Keratinocyte (primary cell): ENCODE data around the gene SETBP1. TPM values are rescaled to one million over a fixed set of nuclear protein-coding genes. Genes with fewer than 3 reads are reported as not detected.
A peak's percentile ranks its signal among the peaks of the same experiment; 100 is the strongest.

ENCODE experiments used
- DNase-seq: peaks from one replicate; pipeline ENCODE4 v3.0.0-alpha.2; 2011; ENCODE audit warnings: low read depth, missing footprints, low spot score
- FAIRE-seq: peaks from 2 replicates; lab custom pipeline; 2011; peaks lifted over from hg19 to GRCh38; lab: Jason Lieb, UNC
- H2AFZ ChIP-seq: 2 replicates; pipeline ENCODE4 v1.6.0; 2012; ENCODE audit warnings: low read length, control low read depth, inconsistent platforms; ENCODE audit not compliant: control insufficient read depth
- H3K27ac ChIP-seq: 2 replicates; pipeline ENCODE4 v1.5.1; 2011; ENCODE audit warnings: low read length; ENCODE audit not compliant: control insufficient read depth, insufficient read depth
- H3K27me3 ChIP-seq: 3 replicates; pipeline ENCODE4 v1.6.0; 2011; ENCODE audit warnings: low read length; ENCODE audit not compliant: control insufficient read depth, insufficient read depth; ENCODE audit errors: extremely low read depth
- H3K36me3 ChIP-seq, 2 experiments: 2 replicates in 1 of 2; 3 replicates in 1 of 2; pipeline ENCODE4 v1.5.1; 2011; ENCODE audit warnings: low read length in 2 of 2, mild to moderate bottlenecking in 1 of 2; ENCODE audit not compliant: control insufficient read depth in 2 of 2, insufficient read depth in 2 of 2; ENCODE audit errors: extremely low read depth in 1 of 2
- H3K4me1 ChIP-seq: 3 replicates; pipeline ENCODE4 v1.5.1; 2011; ENCODE audit warnings: low read length; ENCODE audit not compliant: control insufficient read depth, insufficient read depth; ENCODE audit errors: extremely low read depth
- H3K4me2 ChIP-seq: 3 replicates; pipeline ENCODE4 v1.6.0; 2011; ENCODE audit warnings: low read depth, low read length; ENCODE audit not compliant: control insufficient read depth, insufficient read depth; ENCODE audit errors: extremely low read depth
- H3K4me3 ChIP-seq, 3 experiments: fragments of 200-600 bp in 1 of 3; sonication (generic) in 1 of 3; 2 replicates in 2 of 3; 3 replicates in 1 of 3; pipeline ENCODE4 v1.5.1; 2011 to 2016; ENCODE audit warnings: low read length in 3 of 3, mild to moderate bottlenecking in 3 of 3, control low read depth in 2 of 3, inconsistent platforms in 1 of 3, low read depth in 1 of 3, mixed read lengths in 1 of 3, mixed run types in 1 of 3, moderate library complexity in 1 of 3; ENCODE audit not compliant: control insufficient read depth in 2 of 3, insufficient read depth in 2 of 3; ENCODE audit errors: extremely low read depth in 1 of 3
- H3K79me2 ChIP-seq: 2 replicates; pipeline ENCODE4 v1.6.0; 2012; ENCODE audit warnings: low read length; ENCODE audit not compliant: control insufficient read depth, insufficient read depth
- H3K9ac ChIP-seq: 3 replicates; pipeline ENCODE4 v1.6.0; 2011; ENCODE audit warnings: low read length; ENCODE audit not compliant: control insufficient read depth, insufficient read depth; ENCODE audit errors: extremely low read depth
- H3K9me1 ChIP-seq: 3 replicates; pipeline ENCODE4 v1.6.0; 2011; ENCODE audit warnings: low read length; ENCODE audit not compliant: control insufficient read depth, insufficient read depth; ENCODE audit errors: extremely low read depth
- H3K9me3 ChIP-seq: 2 replicates; pipeline ENCODE4 v1.5.1; 2012; ENCODE audit warnings: low read depth, low read length; ENCODE audit not compliant: control insufficient read depth
- H4K20me1 ChIP-seq: 3 replicates; pipeline ENCODE4 v1.6.0; 2011; ENCODE audit warnings: low read length; ENCODE audit not compliant: control insufficient read depth, insufficient read depth; ENCODE audit errors: extremely low read depth
- CTCF ChIP-seq, 3 experiments: IDR thresholded peaks in 1 of 3; conservative IDR thresholded peaks in 1 of 3; optimal IDR thresholded peaks in 1 of 3; 2 replicates in 2 of 3; 3 replicates in 1 of 3; pipeline versions ENCODE3 to v1.5.1; 2011; ENCODE audit warnings: low read length in 3 of 3, mild to moderate bottlenecking in 3 of 3, moderate library complexity in 2 of 3, control low read depth in 1 of 3, inconsistent platforms in 1 of 3; ENCODE audit not compliant: insufficient read depth in 2 of 3; ENCODE audit errors: extremely low read depth in 1 of 3
- EZH2 ChIP-seq: IDR thresholded peaks from one replicate; pipeline ENCODE4 v1.6.1; 2012; ENCODE audit warnings: inconsistent platforms, mild to moderate bottlenecking, low read length, moderate library complexity
- dilution Hi-C: fragments of 300-500 bp; cut with MboI; formaldehyde crosslinking; loops from one replicate; pipeline ENCODE4 v1.7.0; 2020; ENCODE audit warnings: low sequenced_read_pairs; ENCODE audit not compliant: extremely low pct_ligation_motif_present
- polyA plus RNA-seq, 5 experiments: library from polyadenylated mRNA; depleted of rRNA in 3 of 5; stranded (reverse) in 3 of 5; stranded (forward) in 1 of 5; unstranded in 1 of 5; fragments of >200 nt; gene quantifications; 1 replicate in 1 of 5; 2 replicates in 3 of 5; 3 replicates in 1 of 5; pipeline versions ENCODE4 v1.2.1 to v1.2.3, GENCODE V29; 2011 to 2012; ENCODE audit warnings: missing spikeins in 2 of 5, low read depth in 1 of 5, low replicate concordance in 1 of 5

The SETBP1 gene
- polyA plus RNA-seq, 1 donor (not counting 4 experiments of a cell fraction or from before 2014, with no cell fraction given): 3.3 TPM

- peaks cover 2% of the 10 kb centered on the region for H3K9me1 ChIP-seq
- H3K79me2 ChIP-seq: peaks cover 54% of the 10 kb centered on the region
- no peaks in the 10 kb centered on the region for H3K36me3 ChIP-seq
- FAIRE-seq (no peak), DNase-seq (no peak)
- no peak overlapping the region for H3K4me3 ChIP-seq
- H3K4me2 ChIP-seq: no peak overlapping the region
- dilution Hi-C loops: no loop called here
- H3K27me3 ChIP-seq: no peaks in the 10 kb centered on the region
- H3K27ac ChIP-seq: no peak overlapping the region
- H3K4me1 ChIP-seq: peaks cover 25% of the 10 kb centered on the region
- TF ChIP-seq CTCF (optimal IDR thresholded peaks at IDR 0.05 in 1 of 3, IDR thresholded peaks at IDR 0.05 in 1 of 3, conservative IDR thresholded peaks at IDR 0.05 in 1 of 3; ENCODE audit: extremely low read depth in 1 of 3, insufficient read depth in 2 of 3, low read length in 3 of 3): no peak
- no peak for TF ChIP-seq EZH2
- H3K9me3 ChIP-seq: no peaks in the 10 kb centered on the region
- H4K20me1 ChIP-seq: no peaks in the 10 kb centered on the region
- H3K9ac ChIP-seq: no peak overlapping the region
- H2AFZ ChIP-seq: no peak overlapping the region
These were observed 4.6 kb downstream of the SETBP1 start for GRCh38 chr18:44685296-44685695.

DNA sequence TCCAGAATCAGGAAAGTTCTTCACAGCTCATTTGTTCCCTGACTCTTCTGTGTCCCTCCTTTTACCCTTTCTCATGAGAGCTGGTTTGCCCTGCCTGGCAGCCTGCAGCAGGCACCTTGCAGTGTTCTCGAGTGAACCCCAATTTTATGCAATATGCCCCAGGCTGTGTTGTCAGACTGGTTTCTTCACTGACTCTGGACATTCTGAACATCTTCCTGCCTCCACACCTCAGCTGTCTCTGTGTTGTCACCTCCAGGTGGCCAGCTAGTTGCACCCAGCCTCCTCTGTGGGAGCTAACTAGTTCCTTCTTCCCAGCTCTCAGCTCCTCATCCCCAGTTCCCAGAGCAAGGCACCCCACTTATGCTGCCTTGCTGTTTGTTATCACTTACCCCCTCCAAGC lies 5.5 kb downstream of the SETBP1 start:
- no peaks in the 10 kb centered on the region for H4K20me1 ChIP-seq
- H3K79me2 ChIP-seq: peaks cover 54% of the 10 kb centered on the region
- H3K9me1 ChIP-seq: peaks cover 2% of the 10 kb centered on the region
- FAIRE-seq (no peak), DNase-seq (no peak)
- dilution Hi-C loops: no loop called here
- no peak overlapping the region for H3K9ac ChIP-seq
- no peak overlapping the region for H3K4me2 ChIP-seq
- H3K4me3 ChIP-seq: no peak overlapping the region
- TF ChIP-seq EZH2: no peak
- peak in 1 of 3 experiments; percentile 19 for TF ChIP-seq CTCF (optimal IDR thresholded peaks at IDR 0.05 in 1 of 3, IDR thresholded peaks at IDR 0.05 in 1 of 3, conservative IDR thresholded peaks at IDR 0.05 in 1 of 3; ENCODE audit: extremely low read depth in 1 of 3, insufficient read depth in 2 of 3, low read length in 3 of 3)
- H3K9me3 ChIP-seq: no peaks in the 10 kb centered on the region
- H3K36me3 ChIP-seq: no peaks in the 10 kb centered on the region
- no peaks in the 10 kb centered on the region for H3K27me3 ChIP-seq
- no peak overlapping the region for H2AFZ ChIP-seq
- no peak overlapping the region for H3K27ac ChIP-seq
- H3K4me1 ChIP-seq: peaks cover 25% of the 10 kb centered on the region
